ENCODE data around the gene ENO3.

GRCh38 chr17:4987767-4988567 is 37.0 kb downstream of the ENO3 start:
- TF ChIP-seq CTCF (IDR thresholded peaks at IDR 0.05): no peak
- TF ChIP-seq POLR2A (IDR thresholded peaks at IDR 0.05): no peak
- peak in 1 of 2 donors; percentile 3 for TF ChIP-seq EP300 (IDR thresholded peaks at IDR 0.05)

All from tibial nerve (tissue), 4 donors.